Erythroblast (primary cell): Measurements from ENCODE around the gene CLIP4.

Source experiments
- GATA1 ChIP-seq: IDR thresholded peaks from 2 replicates; pipeline ENCODE4 v1.6.1; 2011; ENCODE audit warnings: low read depth, mild to moderate bottlenecking, control low read depth, low read length, moderate library complexity
- POLR2A ChIP-seq: IDR thresholded peaks from 2 replicates; pipeline ENCODE4 v1.6.1; 2011; ENCODE audit warnings: mild to moderate bottlenecking, low read length

GRCh38 chr2:29236074-29236473 lies 120.9 kb downstream of the CLIP4 start:
- TF ChIP-seq POLR2A (no peak), GATA1 (no peak)
